ENCODE results near the gene IQCF5.

Gene IQCF5

DNA sequence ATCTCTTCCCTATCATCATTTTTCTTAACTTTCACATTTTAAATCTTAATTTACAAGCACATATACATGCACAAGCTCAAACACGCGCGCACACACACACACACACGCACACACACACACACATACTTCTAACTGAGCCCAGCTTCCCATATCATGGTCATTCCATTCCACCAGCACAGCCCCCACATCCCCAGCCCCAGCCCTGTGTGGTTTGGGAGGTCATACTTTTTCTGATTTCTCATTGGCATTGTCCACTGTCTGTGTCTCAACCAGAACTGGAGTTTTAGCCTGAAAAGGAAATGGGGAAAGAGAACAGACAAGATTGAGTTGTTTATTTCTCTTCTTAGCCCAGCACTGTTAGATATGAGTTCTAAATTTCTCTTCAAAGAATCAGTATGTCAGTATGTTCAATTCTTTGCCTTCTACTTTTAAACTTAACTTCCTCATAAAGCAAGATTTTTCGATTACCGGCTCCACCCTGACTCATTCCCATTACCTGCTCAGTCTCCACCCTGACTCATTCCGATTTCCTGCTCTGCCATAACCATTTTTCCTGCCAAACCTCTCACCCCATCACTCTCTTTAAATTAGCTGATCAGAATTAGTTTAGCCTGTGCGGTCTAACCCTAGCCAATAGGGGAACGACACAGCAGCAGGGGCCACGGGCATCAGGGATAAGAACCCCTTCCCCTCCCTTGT is 21.4 kb upstream of the IQCF5 start:
- no peak overlapping the region for H3K27ac ChIP-seq (replicated peaks; ENCODE audit: low read length)
- no peak overlapping the region for H2BK120ac ChIP-seq (ENCODE audit: low read depth, low read length)
- H3K79me1 ChIP-seq (ENCODE audit: low read depth, low read length) = no peaks in the 10 kb centered on the region
- no peak overlapping the region for H3K18ac ChIP-seq (ENCODE audit: low read length)
- H3K27me3 ChIP-seq (ENCODE audit: control insufficient read depth in 3 of 3, insufficient read depth in 3 of 3, low read depth in 1 of 3, low read length in 3 of 3) = no peaks in the 10 kb centered on the region
- 100% methylated on average over 3 to 4 of the region's 10 CpGs for WGBS, 2 donors (ENCODE audit: extremely low coverage in 2 of 2, insufficient read length in 2 of 2, insufficient replicate concordance in 1 of 2)
- peaks cover 0 to 5% of the 10 kb centered on the region in 2 donors for H3K4me1 ChIP-seq (ENCODE audit: control insufficient read depth in 2 of 2, insufficient read depth in 1 of 2, low read depth in 1 of 2, low read length in 2 of 2)
- no peak overlapping the region for H2BK12ac ChIP-seq (ENCODE audit: low read length)
- no peak overlapping the region for H2AFZ ChIP-seq (ENCODE audit: low read length)
- no peak for DNase-seq (ENCODE audit: low spot score)
- no peak overlapping the region for H2BK15ac ChIP-seq (ENCODE audit: low read length)
- H3K14ac ChIP-seq (ENCODE audit: low read length) = no peak overlapping the region
- H3K4me3 ChIP-seq (ENCODE audit: low read length in 2 of 2) = no peak overlapping the region
- H3K9ac ChIP-seq (ENCODE audit: low read depth, low read length, poor library complexity) = no peak overlapping the region
- no peaks in the 10 kb centered on the region for H3K36me3 ChIP-seq (replicated peaks in 1 of 2; ENCODE audit: control insufficient read depth in 2 of 2, insufficient read depth in 2 of 2, low read length in 2 of 2)
- no peak overlapping the region for H2AK5ac ChIP-seq (ENCODE audit: low read depth, low read length)
- H3K9me3 ChIP-seq (replicated peaks in 1 of 2; ENCODE audit: control insufficient read depth in 2 of 2, insufficient read depth in 1 of 2, low read depth in 1 of 2, low read length in 2 of 2) = no peaks in the 10 kb centered on the region
- H4K91ac ChIP-seq (ENCODE audit: low read depth, low read length, poor library complexity) = no peak overlapping the region
- no peak overlapping the region for H4K8ac ChIP-seq (ENCODE audit: low read depth, low read length)
- H3K23ac ChIP-seq (ENCODE audit: low read depth, low read length, poor library complexity) = no peak overlapping the region
- no peak overlapping the region for H2BK5ac ChIP-seq (ENCODE audit: low read length)
- no peak overlapping the region for H3K4ac ChIP-seq (ENCODE audit: low read length)
- no peak overlapping the region for H3K4me2 ChIP-seq (ENCODE audit: insufficient read depth, low read length, poor library complexity, severe bottlenecking)

DNA sequence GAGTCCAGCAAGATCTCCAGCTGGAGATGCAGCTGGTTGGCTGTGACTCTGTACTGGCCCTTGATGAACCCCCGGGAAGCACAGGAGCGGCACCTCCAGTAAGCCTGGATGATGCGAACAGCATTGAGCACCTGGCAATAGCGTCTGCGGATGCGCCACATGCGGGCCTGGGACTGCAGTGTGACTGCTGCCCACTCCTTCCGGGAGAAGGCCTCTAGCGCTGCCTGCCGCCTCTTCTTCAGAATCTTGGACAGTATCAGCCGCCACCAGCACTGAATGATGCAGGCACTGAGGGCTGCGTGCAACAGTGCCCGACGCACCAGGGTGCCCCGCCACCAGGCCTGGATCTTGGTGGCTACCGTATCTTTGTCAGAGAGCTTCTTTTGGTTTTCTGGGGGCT is 19.5 kb upstream of the IQCF5 start:
- peaks cover 0 to 5% of the 10 kb centered on the region in 2 donors for H3K4me1 ChIP-seq (ENCODE audit: control insufficient read depth in 2 of 2, insufficient read depth in 1 of 2, low read depth in 1 of 2, low read length in 2 of 2)
- H2BK15ac ChIP-seq (ENCODE audit: low read length) = no peak overlapping the region
- H3K9ac ChIP-seq (ENCODE audit: low read depth, low read length, poor library complexity) = no peak overlapping the region
- H3K18ac ChIP-seq (ENCODE audit: low read length) = no peak overlapping the region
- no peak overlapping the region for H3K4me2 ChIP-seq (ENCODE audit: insufficient read depth, low read length, poor library complexity, severe bottlenecking)
- H4K8ac ChIP-seq (ENCODE audit: low read depth, low read length) = no peak overlapping the region
- no peak overlapping the region for H3K23ac ChIP-seq (ENCODE audit: low read depth, low read length, poor library complexity)
- peaks cover 0 to 4% (median 0%) of the 10 kb centered on the region in 3 experiments for H3K27me3 ChIP-seq (ENCODE audit: control insufficient read depth in 3 of 3, insufficient read depth in 3 of 3, low read depth in 1 of 3, low read length in 3 of 3)
- peak overlapping the region; percentile 67 for H4K91ac ChIP-seq (ENCODE audit: low read depth, low read length, poor library complexity)
- H2BK5ac ChIP-seq (ENCODE audit: low read length) = no peak overlapping the region
- no CpG with 5 or more reads among the region's 16 CpGs for WGBS, 2 donors (ENCODE audit: extremely low coverage in 2 of 2, insufficient read length in 2 of 2, insufficient replicate concordance in 1 of 2)
- H3K14ac ChIP-seq (ENCODE audit: low read length) = no peak overlapping the region
- H3K27ac ChIP-seq (replicated peaks; ENCODE audit: low read length) = no peak overlapping the region
- H3K4ac ChIP-seq (ENCODE audit: low read length) = no peak overlapping the region
- no peaks in the 10 kb centered on the region for H3K9me3 ChIP-seq (replicated peaks in 1 of 2; ENCODE audit: control insufficient read depth in 2 of 2, insufficient read depth in 1 of 2, low read depth in 1 of 2, low read length in 2 of 2)
- no peak overlapping the region for H2AK5ac ChIP-seq (ENCODE audit: low read depth, low read length)
- no peaks in the 10 kb centered on the region for H3K79me1 ChIP-seq (ENCODE audit: low read depth, low read length)
- H2AFZ ChIP-seq (ENCODE audit: low read length) = no peak overlapping the region
- H3K36me3 ChIP-seq (replicated peaks in 1 of 2; ENCODE audit: control insufficient read depth in 2 of 2, insufficient read depth in 2 of 2, low read length in 2 of 2) = no peaks in the 10 kb centered on the region
- no peak for DNase-seq (ENCODE audit: low spot score)
- H3K4me3 ChIP-seq (ENCODE audit: low read length in 2 of 2) = no peak overlapping the region
- no peak overlapping the region for H2BK120ac ChIP-seq (ENCODE audit: low read depth, low read length)
- no peak overlapping the region for H2BK12ac ChIP-seq (ENCODE audit: low read length)

DNA sequence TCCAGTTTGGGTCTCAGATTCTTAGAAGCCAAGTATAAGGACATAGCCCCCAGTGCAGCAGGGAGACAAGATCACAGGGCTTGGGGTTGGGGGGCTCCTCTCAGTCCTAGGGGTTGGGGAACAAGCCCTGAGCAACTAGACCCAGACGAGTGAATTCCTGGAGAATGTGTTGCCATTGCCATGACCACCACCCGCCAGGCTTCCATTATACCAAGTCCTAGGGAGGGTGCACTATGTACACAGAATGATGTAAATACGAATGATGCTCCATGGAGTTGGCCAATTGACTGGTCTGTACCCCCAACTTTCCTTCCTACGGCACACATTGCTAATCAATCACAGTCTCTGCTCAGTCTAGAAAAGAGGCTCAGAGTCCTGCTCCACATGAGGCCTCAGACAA is 19.0 kb upstream of the IQCF5 start:
- Histone ChIP-seq H3K27ac (replicated peaks; ENCODE audit: low read length) (no peak overlapping the region), H4K91ac (ENCODE audit: low read depth, low read length, poor library complexity) (no peak overlapping the region), H2AFZ (ENCODE audit: low read length) (no peak overlapping the region), H3K4me2 (ENCODE audit: insufficient read depth, low read length, poor library complexity, severe bottlenecking) (no peak overlapping the region), H3K27me3 (ENCODE audit: control insufficient read depth in 3 of 3, insufficient read depth in 3 of 3, low read depth in 1 of 3, low read length in 3 of 3) (peaks cover 0 to 4% (median 0%) of the 10 kb centered on the region in 3 experiments), H2BK5ac (ENCODE audit: low read length) (no peak overlapping the region), H2BK12ac (ENCODE audit: low read length) (no peak overlapping the region), H3K23ac (ENCODE audit: low read depth, low read length, poor library complexity) (no peak overlapping the region), H3K4me1 (ENCODE audit: control insufficient read depth in 2 of 2, insufficient read depth in 1 of 2, low read depth in 1 of 2, low read length in 2 of 2) (peaks cover 0 to 5% of the 10 kb centered on the region in 2 donors), H3K4ac (ENCODE audit: low read length) (no peak overlapping the region), H3K9me3 (replicated peaks in 1 of 2; ENCODE audit: control insufficient read depth in 2 of 2, insufficient read depth in 1 of 2, low read depth in 1 of 2, low read length in 2 of 2) (no peaks in the 10 kb centered on the region), H3K36me3 (replicated peaks in 1 of 2; ENCODE audit: control insufficient read depth in 2 of 2, insufficient read depth in 2 of 2, low read length in 2 of 2) (no peaks in the 10 kb centered on the region), H3K18ac (ENCODE audit: low read length) (no peak overlapping the region), H4K8ac (ENCODE audit: low read depth, low read length) (no peak overlapping the region), H3K4me3 (ENCODE audit: low read length in 2 of 2) (no peak overlapping the region), H3K79me1 (ENCODE audit: low read depth, low read length) (no peaks in the 10 kb centered on the region), H2BK15ac (ENCODE audit: low read length) (no peak overlapping the region), H2AK5ac (ENCODE audit: low read depth, low read length) (no peak overlapping the region), H3K14ac (ENCODE audit: low read length) (no peak overlapping the region), H3K9ac (ENCODE audit: low read depth, low read length, poor library complexity) (no peak overlapping the region), H2BK120ac (ENCODE audit: low read depth, low read length) (no peak overlapping the region)
- no CpG with 5 or more reads among the region's 4 CpGs for WGBS, 2 donors (ENCODE audit: extremely low coverage in 2 of 2, insufficient read length in 2 of 2, insufficient replicate concordance in 1 of 2)
- DNase-seq (ENCODE audit: low spot score) = no peak

DNA sequence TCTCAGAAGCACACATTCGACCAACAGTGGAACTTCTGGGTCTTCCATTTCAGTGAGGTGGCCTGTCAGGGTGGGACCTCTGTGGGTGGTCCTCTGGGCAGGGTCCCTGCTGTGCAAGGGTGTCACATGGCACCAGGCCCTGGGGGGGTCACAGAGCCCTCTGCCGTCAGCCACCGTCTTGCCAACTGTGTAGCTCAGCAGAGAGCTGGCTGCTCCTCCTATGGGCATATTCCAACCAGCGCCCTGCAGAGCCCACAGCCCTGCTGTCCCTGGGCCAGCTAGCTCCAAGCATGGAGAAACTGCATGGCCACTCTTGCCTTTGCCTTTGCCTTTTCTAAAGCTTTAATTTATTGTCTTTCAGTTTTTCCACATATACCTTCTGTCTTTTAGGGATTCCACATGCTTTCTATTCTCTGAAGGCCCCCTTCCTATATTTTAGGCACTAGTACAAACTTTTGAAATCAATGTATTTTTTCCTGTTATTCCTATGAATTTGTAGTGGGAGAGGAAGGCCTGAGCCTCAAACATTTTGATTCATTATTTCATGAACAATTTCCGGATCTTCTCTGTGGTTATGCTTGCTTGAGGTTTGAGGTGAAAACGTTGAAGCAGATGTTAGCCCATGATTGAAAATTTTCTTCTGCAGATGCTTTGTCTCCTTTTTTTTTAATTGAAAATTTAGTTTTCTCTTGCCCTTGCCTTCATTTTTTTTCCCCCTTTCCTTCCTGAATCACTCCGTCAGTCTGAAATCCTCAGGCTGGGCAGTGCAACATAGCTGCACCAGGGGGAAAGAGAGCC is 16.0 kb upstream of the IQCF5 start:
- no peak overlapping the region for H3K4me2 ChIP-seq (ENCODE audit: insufficient read depth, low read length, poor library complexity, severe bottlenecking)
- H3K27ac ChIP-seq (replicated peaks; ENCODE audit: low read length) = no peak overlapping the region
- no peak overlapping the region for H2BK12ac ChIP-seq (ENCODE audit: low read length)
- H2BK5ac ChIP-seq (ENCODE audit: low read length) = no peak overlapping the region
- H3K14ac ChIP-seq (ENCODE audit: low read length) = no peak overlapping the region
- no peak overlapping the region for H2BK15ac ChIP-seq (ENCODE audit: low read length)
- no peak overlapping the region for H2AFZ ChIP-seq (ENCODE audit: low read length)
- no peak overlapping the region for H4K91ac ChIP-seq (ENCODE audit: low read depth, low read length, poor library complexity)
- no peaks in the 10 kb centered on the region for H3K9me3 ChIP-seq (replicated peaks in 1 of 2; ENCODE audit: control insufficient read depth in 2 of 2, insufficient read depth in 1 of 2, low read depth in 1 of 2, low read length in 2 of 2)
- no peak overlapping the region for H3K4me3 ChIP-seq (ENCODE audit: low read length in 2 of 2)
- peaks cover 0 to 5% of the 10 kb centered on the region in 2 donors for H3K4me1 ChIP-seq (ENCODE audit: control insufficient read depth in 2 of 2, insufficient read depth in 1 of 2, low read depth in 1 of 2, low read length in 2 of 2)
- no peaks in the 10 kb centered on the region for H3K36me3 ChIP-seq (replicated peaks in 1 of 2; ENCODE audit: control insufficient read depth in 2 of 2, insufficient read depth in 2 of 2, low read length in 2 of 2)
- H3K18ac ChIP-seq (ENCODE audit: low read length) = no peak overlapping the region
- no peaks in the 10 kb centered on the region for H3K79me1 ChIP-seq (ENCODE audit: low read depth, low read length)
- H2AK5ac ChIP-seq (ENCODE audit: low read depth, low read length) = no peak overlapping the region
- WGBS, 2 donors (ENCODE audit: extremely low coverage in 2 of 2, insufficient read length in 2 of 2, insufficient replicate concordance in 1 of 2) = no CpG with 5 or more reads among the region's 7 CpGs
- no peak overlapping the region for H3K4ac ChIP-seq (ENCODE audit: low read length)
- no peak overlapping the region for H4K8ac ChIP-seq (ENCODE audit: low read depth, low read length)
- peaks cover 0 to 6% (median 0%) of the 10 kb centered on the region in 3 experiments for H3K27me3 ChIP-seq (ENCODE audit: control insufficient read depth in 3 of 3, insufficient read depth in 3 of 3, low read depth in 1 of 3, low read length in 3 of 3)
- no peak overlapping the region for H3K23ac ChIP-seq (ENCODE audit: low read depth, low read length, poor library complexity)
- H2BK120ac ChIP-seq (ENCODE audit: low read depth, low read length) = no peak overlapping the region
- no peak overlapping the region for H3K9ac ChIP-seq (ENCODE audit: low read depth, low read length, poor library complexity)
- DNase-seq (ENCODE audit: low spot score) = no peak

Data from neuronal stem cell (in vitro differentiated cells).